Activated T-cell treated with anti-CD3 and anti-CD28 coated beads, Interleukin-2, amount 50 U/mL, for 48 hours (primary cell): ENCODE measurements around the gene MAP7.
"Not testable (repeated sequence)": the region's sequence is repeated elsewhere in the genome, so short reads cannot be mapped to it uniquely, and the experiment has no call there.

Source experiments
- DNase-seq, 2 experiments: peaks; one replicate each; pipeline ENCODE4 v3.0.0-alpha.2; 2020

The MAP7 gene

DNA sequence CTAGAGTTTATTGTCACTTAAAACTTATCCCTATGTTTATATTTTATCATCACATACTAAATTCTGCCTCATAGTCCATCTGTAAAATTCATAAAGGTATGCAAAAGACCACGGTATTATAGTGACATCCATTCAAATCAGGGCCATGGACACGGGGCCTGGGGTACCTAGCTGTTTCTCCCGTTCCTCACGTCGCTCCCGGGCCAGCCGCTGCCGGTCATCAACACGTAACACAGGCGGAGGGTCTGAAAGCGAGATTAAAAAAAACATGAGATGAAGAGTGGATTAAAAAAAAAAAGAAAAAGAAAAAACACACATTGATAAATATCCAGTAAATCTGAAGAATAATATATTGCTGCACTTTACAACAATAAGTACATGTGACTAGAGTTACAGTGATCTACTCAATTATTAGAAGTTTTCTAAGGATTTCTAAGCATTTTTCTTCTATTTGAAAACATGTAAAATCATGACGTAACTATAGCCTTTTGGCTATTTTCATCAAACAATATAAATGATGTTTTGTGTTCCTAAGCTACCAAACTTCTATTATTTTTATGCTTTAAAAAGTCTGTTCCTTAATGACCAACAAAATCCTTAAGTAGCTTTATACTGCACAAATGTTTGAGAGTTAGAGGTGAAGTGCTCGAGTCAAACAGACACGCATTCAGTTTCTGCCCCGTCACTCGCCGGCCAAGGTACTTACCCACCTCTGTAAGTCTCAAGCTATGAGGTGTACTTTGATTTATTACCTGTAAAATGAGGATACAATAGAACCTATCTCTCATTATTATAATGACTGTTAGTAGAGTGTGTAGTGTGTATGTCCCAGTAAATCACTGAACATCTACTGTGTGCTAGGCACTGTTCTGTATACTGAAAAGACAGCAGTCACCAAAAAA lies 138.5 kb downstream of the MAP7 start:
- no peak for DNase-seq

DNA sequence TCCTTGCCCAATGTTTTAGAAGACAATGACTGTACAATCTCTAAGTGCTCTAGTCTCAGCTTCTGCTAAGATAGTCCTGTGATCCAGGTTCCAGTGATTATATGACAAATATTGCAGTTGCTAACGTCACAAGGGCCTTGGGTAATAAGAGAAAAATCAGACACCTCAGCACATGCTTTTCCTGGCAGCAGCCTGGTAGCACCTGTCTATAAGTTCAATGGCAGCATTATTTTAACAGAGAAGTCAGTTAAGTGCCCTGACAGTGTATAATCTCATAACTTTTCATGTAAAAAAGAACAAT lies 139.2 kb downstream of the MAP7 start:
- no peak for DNase-seq

DNA sequence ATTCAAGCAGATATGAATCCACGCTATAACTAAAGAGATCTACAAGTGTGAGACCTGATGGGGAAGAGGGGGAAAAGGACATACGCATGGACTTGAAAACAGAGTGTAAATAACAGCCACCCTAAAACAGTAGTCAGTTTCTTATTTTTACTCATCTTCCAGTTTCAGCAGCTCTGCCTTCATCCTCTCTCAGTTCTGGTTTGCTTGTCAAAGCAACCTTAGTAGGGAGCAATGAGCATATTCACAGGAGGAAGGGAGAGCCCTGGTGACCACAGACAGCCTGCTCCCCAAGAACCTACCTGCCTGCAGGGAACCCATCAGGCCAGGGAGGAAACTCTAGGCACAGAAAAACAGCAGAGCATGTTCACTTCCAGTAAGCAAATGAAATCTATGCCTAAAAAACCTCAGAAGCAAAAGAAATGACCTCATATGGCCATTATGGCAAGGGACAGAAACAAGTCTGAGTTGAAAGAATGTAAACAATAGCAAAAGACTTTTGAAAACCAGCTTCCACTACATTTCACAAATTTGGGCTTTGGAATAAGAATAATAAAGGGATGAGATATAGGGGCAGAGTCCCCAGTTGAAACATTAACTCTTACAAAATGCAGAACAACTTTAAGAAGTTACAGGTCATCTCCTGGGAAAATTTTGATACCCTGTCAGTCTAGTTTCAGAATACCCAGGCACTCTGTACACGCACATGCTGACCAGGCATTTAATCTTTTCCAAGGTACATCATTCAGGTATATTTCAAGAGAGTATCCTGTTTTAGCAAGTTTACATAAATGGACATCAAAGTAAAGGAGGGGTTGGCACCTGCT lies 139.8 kb downstream of the MAP7 start:
- DNase-seq, result no peak

DNA sequence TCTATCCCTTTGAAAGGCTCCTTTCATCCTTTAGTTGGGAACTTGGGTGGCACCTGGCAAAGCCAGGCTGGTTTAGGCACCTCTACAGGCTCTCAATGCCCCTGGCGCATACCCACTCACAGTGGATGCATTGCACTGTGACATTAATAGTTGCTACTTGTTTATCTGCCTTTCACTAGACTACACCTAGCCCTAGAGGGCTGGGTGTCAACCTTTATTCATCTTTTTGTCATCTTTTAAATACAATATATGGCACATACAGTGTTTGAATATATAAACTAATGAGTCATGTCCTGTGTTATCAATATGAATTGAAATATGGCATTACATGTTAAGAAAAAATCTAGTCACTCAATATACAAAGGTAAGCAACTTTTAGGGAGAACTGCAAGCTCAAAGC lies 140.6 kb downstream of the MAP7 start:
- DNase-seq, result no peak

DNA sequence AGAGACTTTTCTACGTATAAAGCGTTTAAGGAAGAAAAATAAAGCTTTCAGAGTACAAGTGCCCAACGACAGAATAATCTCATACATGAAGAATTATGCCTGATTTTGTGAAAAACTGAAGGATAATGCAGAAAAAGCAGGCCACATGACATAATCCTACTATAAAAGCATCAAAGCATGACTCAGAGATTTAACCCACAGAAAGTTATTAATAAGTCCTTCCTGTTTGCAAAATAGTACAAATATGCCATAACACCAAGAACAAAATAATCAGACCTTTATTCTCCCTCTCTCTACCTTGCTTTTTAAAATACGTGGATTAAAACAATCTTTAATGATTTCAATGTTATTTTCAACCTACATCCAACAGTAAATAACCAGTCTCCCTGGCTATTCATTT lies 142.0 kb downstream of the MAP7 start:
- no peak for DNase-seq

GRCh38 chr6:136405420-136406029 lies 144.7 kb downstream of the MAP7 start:
- DNase-seq, result no peak

DNA sequence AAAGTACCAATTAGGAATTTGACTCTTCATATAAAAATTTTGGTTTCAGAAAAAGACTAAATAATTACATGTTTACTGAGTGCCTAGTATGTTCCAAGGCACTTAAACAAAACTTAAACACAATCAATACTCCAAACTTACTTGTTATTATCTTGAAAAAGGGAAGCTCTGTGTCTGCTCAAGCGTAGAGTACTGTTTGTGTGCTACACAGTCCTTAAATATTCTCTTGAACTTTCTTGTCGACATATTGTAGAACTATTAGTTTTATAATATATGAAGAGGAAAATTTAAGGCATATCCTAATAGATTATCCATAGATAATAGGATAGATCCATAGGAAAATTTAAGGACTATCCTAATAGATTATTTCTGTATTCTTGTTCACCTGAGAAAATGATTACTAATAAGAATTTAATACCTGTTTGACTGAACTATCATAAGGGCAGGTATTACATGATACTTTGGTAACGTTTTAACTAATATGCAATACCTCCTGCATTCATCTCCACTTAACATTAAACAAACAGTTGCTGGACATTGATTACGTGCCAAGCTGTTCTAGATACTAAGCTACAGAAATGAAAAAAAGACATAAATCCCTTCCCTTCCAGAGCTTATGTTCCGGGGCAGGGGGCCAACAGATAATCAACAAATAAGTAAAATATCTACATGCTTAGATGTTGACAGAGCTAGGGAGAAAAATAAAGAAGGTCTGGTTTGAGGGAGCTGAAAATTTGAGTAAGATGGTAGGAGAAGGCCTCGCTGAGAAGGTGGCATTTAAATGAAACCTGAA lies 145.4 kb downstream of the MAP7 start:
- DNase-seq, result no peak

DNA sequence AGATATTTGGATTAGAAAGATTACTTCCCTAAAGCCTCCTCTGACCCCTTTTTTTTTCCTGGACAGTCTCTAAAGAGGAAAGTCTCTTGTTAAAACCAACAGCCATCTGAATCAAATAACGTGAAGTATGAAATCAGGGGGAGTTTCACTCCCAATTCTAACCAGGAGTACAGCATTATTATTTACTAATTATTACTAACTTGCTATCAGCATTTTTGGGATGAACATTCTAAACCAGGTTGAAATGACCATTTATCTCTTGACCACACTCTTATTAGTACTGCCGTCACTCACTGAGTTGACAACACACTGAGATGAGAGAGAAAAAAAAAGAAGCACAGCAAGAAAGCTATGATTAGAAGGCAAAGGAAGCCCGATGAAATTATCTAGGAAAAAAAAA lies 146.2 kb downstream of the MAP7 start:
- no peak for DNase-seq

GRCh38 chr6:136403110-136403980 lies 146.9 kb downstream of the MAP7 start:
- DNase-seq, result no peak

DNA sequence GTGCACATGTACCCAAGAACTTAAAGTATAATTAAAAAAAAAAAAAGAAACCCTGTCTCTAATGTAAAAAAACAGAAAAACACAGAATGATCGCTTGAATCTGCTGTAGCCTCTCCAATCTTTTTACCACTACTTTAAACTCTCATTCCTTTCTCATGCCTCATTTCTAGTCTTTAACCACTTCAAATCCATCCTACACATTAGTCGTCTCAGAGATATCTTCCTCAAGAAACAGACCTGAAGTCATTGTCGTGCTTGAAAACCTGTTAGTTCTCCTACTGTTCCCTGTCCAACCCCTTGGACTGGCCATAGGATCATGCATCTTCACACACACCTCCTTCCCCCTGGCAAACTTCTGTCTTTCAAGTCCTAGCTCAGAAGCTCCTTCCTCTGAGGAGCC lies 148.5 kb downstream of the MAP7 start:
- DNase-seq, result no peak

DNA sequence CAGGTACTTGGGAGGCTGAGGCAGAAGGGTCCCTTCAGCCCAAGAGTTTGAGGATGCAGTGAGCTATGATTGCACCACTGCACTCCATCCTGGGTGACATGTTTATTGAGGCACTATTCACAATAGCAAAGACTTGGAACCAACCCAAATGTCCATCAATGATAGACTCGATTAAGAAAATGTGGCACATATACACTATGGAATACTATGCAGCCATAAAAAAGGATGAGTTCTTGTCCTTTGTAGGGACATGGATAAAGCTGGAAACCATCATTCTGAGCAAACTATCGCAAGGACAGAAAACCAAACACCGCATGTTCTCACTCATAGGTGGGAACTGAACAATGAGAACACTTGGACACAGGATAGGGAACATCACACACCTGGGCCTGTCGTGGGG lies 149.0 kb downstream of the MAP7 start:
- DNase-seq, result not testable (repeated sequence)

GRCh38 chr6:136398453-136398852 lies 151.8 kb downstream of the MAP7 start:
- DNase-seq, result no peak

DNA sequence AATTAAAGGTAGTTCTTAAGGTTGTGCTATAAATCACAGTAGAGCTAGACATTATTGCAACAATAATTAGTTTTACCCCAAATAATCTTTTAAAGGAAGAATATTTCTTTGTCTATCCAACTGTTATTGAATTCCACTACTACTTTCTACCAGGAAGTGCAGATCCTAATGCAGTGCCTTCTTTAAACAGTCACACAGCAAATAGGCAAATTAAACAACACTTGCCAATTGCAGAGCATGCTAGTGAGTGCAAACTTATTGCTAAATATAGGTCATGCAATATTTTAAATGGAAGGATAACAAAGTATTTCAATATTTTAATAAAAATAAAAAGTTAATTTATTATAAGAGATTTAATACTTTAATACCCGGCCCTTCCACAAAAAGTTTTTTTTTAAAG lies 153.3 kb downstream of the MAP7 start:
- no peak for DNase-seq

- DNase-seq, result not testable (repeated sequence)
Observed at GRCh38 chr6:136390959-136391358, 159.3 kb downstream of the MAP7 start.

GRCh38 chr6:136387316-136387715 lies 162.9 kb downstream of the MAP7 start:
- no peak for DNase-seq

- no peak for DNase-seq
Observed at GRCh38 chr6:136383268-136383937, 166.8 kb downstream of the MAP7 start.

DNA sequence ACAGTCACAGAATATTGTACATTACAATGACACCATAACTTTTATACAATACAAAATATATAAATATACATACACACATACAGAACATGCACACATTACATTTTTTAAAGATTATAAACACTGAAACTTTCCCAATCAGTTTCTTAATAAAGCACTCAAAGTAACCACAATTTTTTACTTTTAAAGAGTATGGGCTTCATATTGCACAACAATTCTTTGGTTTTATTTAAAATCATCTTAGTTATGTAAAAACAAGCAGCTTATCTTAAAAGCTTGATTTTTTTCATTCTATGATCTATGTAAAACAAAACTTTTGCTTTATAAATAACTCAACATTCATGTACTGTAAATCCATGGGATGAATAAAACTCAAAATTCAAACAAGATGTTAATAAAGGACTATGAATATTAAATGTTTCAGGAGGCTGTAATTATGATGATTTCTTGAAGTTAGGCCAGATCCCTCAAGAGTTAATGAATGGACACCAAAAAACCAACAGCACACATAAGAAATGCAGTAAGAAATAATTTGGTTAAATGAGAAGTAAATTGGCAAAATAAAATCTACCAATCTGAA lies 167.5 kb downstream of the MAP7 start:
- DNase-seq, result no peak

- no peak for DNase-seq
Observed at GRCh38 chr6:136378888-136379287, 171.3 kb downstream of the MAP7 start.

DNA sequence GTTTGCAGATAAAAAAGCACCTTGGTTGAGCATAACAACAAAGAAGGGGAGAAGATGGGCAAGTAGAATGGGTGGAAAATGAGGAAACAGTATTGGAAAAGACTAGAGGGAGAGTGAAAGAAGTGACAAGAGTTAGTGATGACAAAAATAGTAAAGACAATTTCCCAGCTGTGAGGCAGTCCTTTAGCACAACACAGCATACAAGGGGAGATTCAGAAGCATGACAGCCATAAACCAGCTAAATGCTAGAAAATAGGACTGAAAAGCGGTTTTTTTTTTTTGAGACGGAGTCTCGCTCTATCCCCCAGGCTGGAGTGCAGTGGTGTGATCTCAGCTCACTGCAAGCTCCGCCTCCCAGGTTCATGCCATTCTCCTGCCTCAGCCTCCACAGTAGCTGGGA lies 174.4 kb downstream of the MAP7 start:
- DNase-seq, result not testable (repeated sequence)

GRCh38 chr6:136371959-136372358 lies 178.3 kb downstream of the MAP7 start:
- DNase-seq, result no peak
